ENCODE data around the gene CYP4F22.

DNA sequence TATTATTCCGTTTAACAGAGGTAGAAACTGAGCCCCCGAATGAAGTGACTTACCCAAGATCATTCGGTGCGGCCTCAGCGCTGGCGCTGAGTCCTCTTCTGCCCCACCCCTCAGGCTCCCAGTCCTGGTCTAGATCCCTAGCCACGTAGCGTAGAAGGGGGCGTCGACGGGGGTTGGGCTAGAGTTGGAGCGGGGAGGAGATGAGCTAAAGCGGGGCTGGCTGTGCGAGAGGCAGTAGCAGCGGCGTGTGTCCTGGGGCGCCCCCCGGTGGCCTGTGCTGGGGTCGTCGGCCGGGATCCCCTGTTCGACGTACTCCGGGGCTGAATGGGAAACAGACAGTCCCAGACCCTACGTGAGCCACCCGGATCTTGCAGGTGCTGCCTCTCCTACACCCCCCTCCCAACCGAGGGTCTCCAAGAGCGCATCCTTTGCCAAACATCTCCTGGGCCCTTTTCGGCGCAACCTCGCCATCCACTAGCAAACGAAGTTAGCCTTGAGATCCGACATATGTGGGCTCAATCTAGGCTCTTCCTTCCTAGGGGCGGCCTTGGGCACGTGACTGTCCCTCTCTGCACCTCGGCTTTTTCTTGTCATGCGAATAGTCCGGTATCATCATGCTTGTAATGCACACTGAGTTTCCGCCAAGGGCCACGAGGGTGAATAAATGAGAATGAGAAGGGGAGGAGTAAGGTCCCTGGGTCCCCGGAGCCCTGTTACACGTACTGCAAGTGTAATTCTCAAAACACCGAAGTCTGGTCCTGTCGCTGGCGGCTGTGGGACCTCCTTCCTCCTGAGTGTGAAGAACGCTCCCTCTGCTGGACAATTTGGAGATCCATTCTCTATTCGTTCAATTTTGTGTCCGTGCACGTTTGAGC is 47.7 kb downstream of the CYP4F22 start:
- TF ChIP-seq CTCF (IDR thresholded peaks at IDR 0.05) (peak; percentile 64 to 91 (median 80)), POLR2A (IDR thresholded peaks at IDR 0.05) (no peak), POLR2AphosphoS5 (IDR thresholded peaks at IDR 0.05) (peak; percentile 74)

Data from prostate gland (tissue), 2 donors.